OCI-LY7 (cell line): ENCODE results near the gene CLEC3A. TPM values are rescaled to one million over a fixed set of nuclear protein-coding genes. Genes with fewer than 3 reads are reported as not detected.

ENCODE experiments used
- BruUV-seq: library from RNA; stranded (reverse); fragments of 400-500 nt; replicated peaks from 2 replicates; lab custom pipeline; 2021; lab: Mats Ljungman, UMichigan
- CTCF ChIA-PET: fragments of 300-600 bp; sonication (Branson Sonifier 250); formaldehyde crosslinking; loops from one replicate; lab custom pipeline; 2022; ENCODE audit warnings: antibody characterized with exemption; ENCODE audit not compliant: unreplicated experiment; lab: Charles Lee
- POLR2A ChIA-PET: fragments of 300-600 bp; sonication (Branson Sonifier 250); formaldehyde crosslinking; loops from one replicate; lab custom pipeline; 2022; ENCODE audit warnings: antibody characterized with exemption; lab: Charles Lee
- DNase-seq: peaks from one replicate; pipeline ENCODE4 v3.0.0-alpha.2; 2015; ENCODE audit warnings: low spot score
- H2AFZ ChIP-seq: fragments of 200-600 bp; sonication (generic), shearing (Covaris generic); 2 replicates; pipeline ENCODE4 v1.6.1; 2014; ENCODE audit warnings: mild to moderate bottlenecking, antibody characterized with exemption, low read length, moderate library complexity
- H3K27ac ChIP-seq: fragments of 200-600 bp; sonication (generic); 2 replicates; pipeline ENCODE4 v1.5.1; 2014; ENCODE audit warnings: mixed run types, low read depth, mild to moderate bottlenecking, moderate library complexity, low read length, inconsistent platforms; ENCODE audit not compliant: poor library complexity, severe bottlenecking
- H3K36me3 ChIP-seq: fragments of 200-600 bp; sonication (generic); 2 replicates; pipeline ENCODE4 v1.6.1; 2014; ENCODE audit warnings: mild to moderate bottlenecking, antibody characterized with exemption, low read length, moderate library complexity, mixed read lengths; ENCODE audit not compliant: insufficient read depth
- H3K4me1 ChIP-seq: fragments of 200-600 bp; sonication (generic); 2 replicates; pipeline ENCODE4 v1.5.1; 2014; ENCODE audit warnings: mild to moderate bottlenecking, low read length; ENCODE audit not compliant: insufficient read depth, poor library complexity, severe bottlenecking
- H3K4me2 ChIP-seq: fragments of 200-600 bp; sonication (generic); 2 replicates; pipeline ENCODE4 v1.6.1; 2014; ENCODE audit warnings: mild to moderate bottlenecking, low read length
- H3K4me3 ChIP-seq: fragments of 200-600 bp; sonication (generic); 2 replicates; pipeline ENCODE4 v1.5.1; 2014; ENCODE audit warnings: mild to moderate bottlenecking, low read depth, low read length; ENCODE audit not compliant: poor library complexity, severe bottlenecking
- H3K79me2 ChIP-seq: fragments of 200-600 bp; sonication (generic); 2 replicates; pipeline ENCODE4 v1.6.1; 2016; ENCODE audit warnings: low read depth, mild to moderate bottlenecking, low read length, moderate library complexity, mixed read lengths; ENCODE audit not compliant: insufficient read depth
- H3K9me2 ChIP-seq: fragments of 200-600 bp; sonication (generic); 2 replicates; pipeline ENCODE4 v1.6.1; 2016; ENCODE audit warnings: mild to moderate bottlenecking, low read length, mixed read lengths; ENCODE audit not compliant: insufficient read depth
- H3K9me3 ChIP-seq: fragments of 200-600 bp; sonication (generic); 2 replicates; pipeline ENCODE4 v1.6.1; 2014; ENCODE audit warnings: mild to moderate bottlenecking, mixed run types, low read length, mixed read lengths
- H4K20me1 ChIP-seq: fragments of 200-600 bp; sonication (generic); 2 replicates; pipeline ENCODE4 v1.6.1; 2014; ENCODE audit warnings: mild to moderate bottlenecking, antibody characterized with exemption, low read length, moderate library complexity, mixed read lengths; ENCODE audit not compliant: insufficient read depth
- CTCF ChIP-seq: fragments of 200-600 bp; sonication (generic); conservative IDR thresholded peaks from 2 replicates; pipeline ENCODE4 v1.5.1; 2014; ENCODE audit warnings: mild to moderate bottlenecking, antibody characterized with exemption, low read length, moderate library complexity, mixed read lengths
- EZH2phosphoT487 ChIP-seq: fragments of 200-600 bp; sonication (generic); IDR thresholded peaks from 2 replicates; pipeline ENCODE4 v1.6.1; 2018; ENCODE audit warnings: low read depth, borderline replicate concordance, mild to moderate bottlenecking, mixed run types, antibody characterized with exemption, low read length, moderate library complexity, mixed read lengths
- intact Hi-C: fragments of 100-400 bp; cut with micrococcal nuclease; formaldehyde crosslinking; loops from one replicate; pipeline ENCODE4 v1.10.0; 2022; ENCODE audit not compliant: unreplicated experiment
- total RNA-seq, 2 experiments: library from RNA; depleted of rRNA in 1 of 2; stranded (reverse); fragments of >200 nt in 1 of 2; shearing (Covaris generic) in 1 of 2; gene quantifications; 2 replicates each; pipeline ENCODE4 v1.2.3, GENCODE V29; 2014 to 2022

The CLEC3A gene
- total RNA-seq, 2 experiments from 2014 or later, result not detected

- BruUV-seq, result no TSS peak
- intact Hi-C loops, result no loop called here
- H3K36me3 ChIP-seq, result no peaks in the 10 kb centered on the region
- CTCF ChIA-PET, result no interaction called here
- no peaks in the 10 kb centered on the region for H4K20me1 ChIP-seq
- TF ChIP-seq EZH2phosphoT487, result no peak
- no peak for TF ChIP-seq CTCF
- no peak overlapping the region for H3K4me2 ChIP-seq
- no peak for DNase-seq
- no peak overlapping the region for H2AFZ ChIP-seq
- no peaks in the 10 kb centered on the region for H3K9me2 ChIP-seq
- no peak overlapping the region for H3K27ac ChIP-seq
- no peaks in the 10 kb centered on the region for H3K79me2 ChIP-seq
- H3K9me3 ChIP-seq, result no peaks in the 10 kb centered on the region
- H3K4me3 ChIP-seq, result no peak overlapping the region
- H3K4me1 ChIP-seq, result no peaks in the 10 kb centered on the region
- POLR2A ChIA-PET, result no interaction called here
Measured at GRCh38 chr16:77977339-77977738, 45.0 kb upstream of the CLEC3A start.

- H3K9me2 ChIP-seq, result no peaks in the 10 kb centered on the region
- H2AFZ ChIP-seq, result no peak overlapping the region
- no peaks in the 10 kb centered on the region for H4K20me1 ChIP-seq
- no peaks in the 10 kb centered on the region for H3K9me3 ChIP-seq
- no peak overlapping the region for H3K27ac ChIP-seq
- POLR2A ChIA-PET, result interaction anchor here (0.6 to 0.7 kb wide), 2 partner anchors 82 to 714 kb away, joined by 3 to 4 read pairs; no protein-coding TSS in a partner anchor
- no peak for DNase-seq
- no peaks in the 10 kb centered on the region for H3K36me3 ChIP-seq
- no peaks in the 10 kb centered on the region for H3K79me2 ChIP-seq
- H3K4me1 ChIP-seq, result no peaks in the 10 kb centered on the region
- no peak overlapping the region for H3K4me3 ChIP-seq
- intact Hi-C loops, result no loop called here
- no peak overlapping the region for H3K4me2 ChIP-seq
- CTCF ChIA-PET, result no interaction called here
- no peak for TF ChIP-seq CTCF
- TF ChIP-seq EZH2phosphoT487, result no peak
- BruUV-seq, result no TSS peak
Measured at GRCh38 chr16:77985111-77985510, 37.2 kb upstream of the CLEC3A start.

DNA sequence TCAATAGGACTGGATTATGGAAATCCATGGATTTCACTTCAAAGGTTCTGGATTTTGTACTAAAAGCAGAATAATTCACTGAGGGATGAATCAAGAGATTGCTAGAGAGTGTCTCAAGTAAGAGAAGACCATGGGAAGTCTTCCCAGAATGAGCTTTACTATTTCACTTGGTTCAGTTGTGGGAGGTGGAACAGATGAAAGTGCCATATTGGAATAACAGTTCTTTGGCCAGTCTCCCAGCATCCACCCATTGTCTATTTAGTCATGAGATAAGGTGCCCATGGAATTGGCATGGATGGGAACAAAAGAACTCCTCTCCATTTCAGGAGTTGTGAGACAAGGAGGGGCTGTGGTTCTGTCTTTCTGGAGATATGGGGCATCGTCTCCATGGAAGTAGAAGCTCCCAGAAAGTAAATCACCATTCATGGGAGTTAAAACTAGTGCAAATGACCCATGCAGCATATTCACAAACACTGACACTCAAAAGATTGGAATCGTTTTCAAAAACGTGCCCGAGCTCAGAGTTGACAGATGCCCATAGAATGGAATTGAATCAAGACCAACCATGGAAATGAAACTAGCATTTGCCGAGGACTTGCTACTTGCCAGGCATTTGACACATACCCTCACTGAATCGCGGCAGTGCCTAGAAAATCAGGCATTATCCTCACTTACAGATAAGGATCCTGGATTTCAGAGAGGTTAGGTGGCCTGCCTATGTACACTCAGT, 36.2 kb upstream of the CLEC3A start:
- ChIA-PET CTCF (no interaction called here), POLR2A (no interaction called here)
- TF ChIP-seq CTCF (no peak), EZH2phosphoT487 (no peak)
- H3K4me3 ChIP-seq, result no peak overlapping the region
- H3K36me3 ChIP-seq, result no peaks in the 10 kb centered on the region
- no peaks in the 10 kb centered on the region for H3K9me2 ChIP-seq
- H3K79me2 ChIP-seq, result no peaks in the 10 kb centered on the region
- no peak overlapping the region for H2AFZ ChIP-seq
- H4K20me1 ChIP-seq, result no peaks in the 10 kb centered on the region
- intact Hi-C loops, result no loop called here
- H3K4me1 ChIP-seq, result no peaks in the 10 kb centered on the region
- no TSS peak for BruUV-seq
- no peak overlapping the region for H3K4me2 ChIP-seq
- no peaks in the 10 kb centered on the region for H3K9me3 ChIP-seq
- H3K27ac ChIP-seq, result no peak overlapping the region
- no peak for DNase-seq
